Right forelimb (tissue), 1 donor: ENCODE results near the gene GCK.

Experiments used
- DNase-seq: peaks from one replicate; pipeline ENCODE4 v3.0.0-alpha.2; 2018

Gene GCK

DNA sequence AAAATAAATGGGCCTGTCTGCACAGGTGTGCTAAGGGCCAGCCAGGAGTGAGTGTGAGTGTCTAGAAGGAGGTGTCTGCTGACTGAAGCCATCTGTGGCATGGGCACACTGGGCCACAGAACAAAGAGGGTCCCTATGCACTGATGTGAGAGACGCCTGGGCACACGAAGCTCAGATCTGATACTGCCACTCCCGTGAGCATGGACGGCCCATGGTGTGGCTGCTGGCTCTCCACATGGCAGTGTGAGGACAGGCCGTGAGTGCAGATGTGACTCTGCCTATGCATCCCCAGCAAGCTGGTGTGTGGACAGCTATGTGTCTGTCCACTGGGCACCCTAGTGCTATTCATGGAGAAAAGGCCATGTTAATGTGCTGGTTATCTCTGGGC, 35.3 kb downstream of the GCK start:
- DNase-seq = no peak

DNA sequence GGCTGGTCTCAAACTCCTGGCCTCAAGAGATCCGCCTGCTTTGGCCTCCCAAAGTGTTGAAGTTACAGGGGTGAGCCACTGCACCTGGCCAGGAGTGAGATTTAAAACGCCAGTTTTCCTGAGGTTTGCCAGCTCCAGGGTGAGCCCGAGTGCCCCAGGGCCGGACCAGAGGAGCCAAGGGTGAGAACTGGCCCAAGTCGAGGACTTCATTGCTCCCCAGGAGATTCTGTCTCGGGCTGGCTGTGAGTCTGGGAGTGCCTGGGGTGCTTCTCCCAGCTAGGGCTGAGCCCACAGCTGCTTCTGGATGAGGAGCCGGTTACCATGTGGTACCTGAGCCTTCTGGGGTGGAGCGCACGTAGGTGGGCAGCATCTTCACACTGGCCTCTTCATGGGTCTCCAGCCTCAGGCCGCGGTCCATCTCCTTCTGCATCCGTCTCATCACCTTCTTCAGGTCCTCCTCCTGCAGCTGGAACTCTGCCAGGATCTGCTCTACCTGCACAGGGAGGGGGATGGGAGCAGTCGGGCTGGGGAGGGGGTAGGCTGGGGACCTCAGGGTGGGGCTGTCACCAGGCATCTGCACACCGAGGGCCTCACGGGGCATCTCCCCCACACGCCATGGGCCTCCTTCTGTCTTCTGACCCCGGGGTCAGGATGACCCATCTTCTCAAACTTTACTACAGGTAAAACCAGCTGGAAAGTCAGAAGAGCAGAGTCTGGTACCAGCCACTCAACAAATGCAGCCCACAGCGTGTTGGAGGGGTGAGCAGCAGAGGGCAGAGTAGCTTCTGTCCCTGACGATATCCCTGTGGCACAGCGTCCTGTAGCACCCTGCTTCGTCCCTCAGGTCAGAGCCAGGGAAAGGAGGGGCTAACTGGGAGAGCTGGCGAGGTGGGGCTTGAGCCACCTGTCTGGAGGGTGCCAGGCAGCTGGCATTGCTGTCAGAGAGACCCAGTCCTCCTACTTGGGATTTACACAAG, 36.0 kb downstream of the GCK start:
- peak; percentile 5 for DNase-seq

DNA sequence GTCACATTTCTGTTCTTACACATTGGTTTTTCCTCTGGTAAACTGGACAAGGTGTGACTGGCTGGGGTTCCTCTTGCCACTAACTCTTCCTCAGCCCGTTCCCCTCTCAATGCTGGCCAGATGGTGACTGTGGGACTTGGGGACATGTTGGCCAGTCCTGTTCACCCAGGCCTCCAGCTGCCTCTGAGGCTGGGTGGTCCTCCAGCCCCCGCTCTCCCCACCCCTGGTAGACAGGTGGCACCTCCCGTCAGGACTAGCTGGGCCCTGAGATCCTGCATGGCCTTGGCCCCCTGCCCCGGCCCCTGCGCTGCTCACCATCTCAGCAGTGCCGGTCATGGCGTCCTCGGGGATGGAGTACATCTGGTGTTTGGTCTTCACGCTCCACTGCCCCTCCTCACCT, 37.3 kb downstream of the GCK start:
- peak; percentile 34 for DNase-seq

DNA sequence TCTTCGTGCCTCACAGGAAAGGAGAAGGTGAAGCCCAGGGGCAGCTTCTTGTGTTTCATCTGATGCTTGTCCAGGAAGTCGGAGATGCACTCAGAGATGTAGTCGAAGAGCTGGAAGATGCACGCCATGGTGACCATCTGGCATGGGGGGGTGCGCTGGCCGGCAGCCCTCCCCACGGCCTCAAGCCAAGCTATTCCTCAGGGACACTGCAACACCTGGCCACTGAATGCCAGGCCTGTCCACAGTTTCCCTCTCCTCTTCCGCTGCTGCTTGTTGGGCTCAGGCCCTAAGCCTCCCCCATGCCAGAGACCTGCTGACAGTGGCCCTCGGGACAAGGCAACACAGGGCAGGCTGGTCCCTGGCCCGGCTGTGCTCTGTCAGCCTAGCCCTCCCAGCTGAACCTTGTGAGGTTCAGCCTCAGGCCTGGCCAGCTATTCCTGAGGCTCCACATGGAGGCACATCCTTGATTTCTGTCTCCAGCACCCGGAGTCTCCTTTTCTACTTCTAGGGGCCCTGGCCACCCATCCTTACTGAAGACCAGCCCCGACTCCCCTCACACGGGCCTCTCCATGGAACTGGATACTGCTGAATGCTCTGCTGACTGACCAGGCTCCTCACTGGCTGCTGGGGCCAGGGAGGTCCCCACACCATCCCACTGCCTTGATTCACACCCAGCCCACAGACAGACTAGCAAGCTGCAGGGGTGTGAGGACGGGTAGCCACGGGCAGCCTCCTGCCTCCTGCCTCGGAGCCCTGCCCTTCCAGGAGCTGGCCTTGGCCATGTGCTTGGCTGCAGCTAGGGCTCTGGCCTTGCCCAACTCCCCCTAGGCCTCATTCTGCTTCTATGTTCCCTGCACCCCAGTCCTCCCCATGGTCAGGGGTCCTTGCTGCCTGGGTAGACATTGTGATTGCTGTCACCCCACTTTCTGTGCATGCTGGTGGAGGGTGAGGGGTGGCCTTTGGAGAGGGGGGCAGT, 38.0 kb downstream of the GCK start:
- no peak for DNase-seq

DNA sequence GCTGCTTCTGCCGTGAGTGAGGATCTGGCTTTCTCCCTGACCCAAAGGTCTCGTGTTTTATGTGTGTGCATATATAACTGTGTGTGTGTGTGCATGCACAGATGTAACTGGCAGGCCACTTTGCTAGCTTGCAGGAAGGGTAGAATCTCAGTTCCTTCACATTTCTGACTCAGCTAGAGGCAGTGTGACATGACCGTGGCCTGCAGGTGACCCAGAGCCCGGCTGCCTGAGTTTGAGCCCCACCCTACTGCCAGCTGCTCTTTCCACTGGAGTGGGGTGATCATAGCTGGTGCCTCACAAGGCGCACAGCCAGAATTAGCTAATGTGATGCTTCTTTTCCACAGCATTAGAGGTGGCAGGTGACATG, 38.8 kb downstream of the GCK start:
- DNase-seq = no peak

DNA sequence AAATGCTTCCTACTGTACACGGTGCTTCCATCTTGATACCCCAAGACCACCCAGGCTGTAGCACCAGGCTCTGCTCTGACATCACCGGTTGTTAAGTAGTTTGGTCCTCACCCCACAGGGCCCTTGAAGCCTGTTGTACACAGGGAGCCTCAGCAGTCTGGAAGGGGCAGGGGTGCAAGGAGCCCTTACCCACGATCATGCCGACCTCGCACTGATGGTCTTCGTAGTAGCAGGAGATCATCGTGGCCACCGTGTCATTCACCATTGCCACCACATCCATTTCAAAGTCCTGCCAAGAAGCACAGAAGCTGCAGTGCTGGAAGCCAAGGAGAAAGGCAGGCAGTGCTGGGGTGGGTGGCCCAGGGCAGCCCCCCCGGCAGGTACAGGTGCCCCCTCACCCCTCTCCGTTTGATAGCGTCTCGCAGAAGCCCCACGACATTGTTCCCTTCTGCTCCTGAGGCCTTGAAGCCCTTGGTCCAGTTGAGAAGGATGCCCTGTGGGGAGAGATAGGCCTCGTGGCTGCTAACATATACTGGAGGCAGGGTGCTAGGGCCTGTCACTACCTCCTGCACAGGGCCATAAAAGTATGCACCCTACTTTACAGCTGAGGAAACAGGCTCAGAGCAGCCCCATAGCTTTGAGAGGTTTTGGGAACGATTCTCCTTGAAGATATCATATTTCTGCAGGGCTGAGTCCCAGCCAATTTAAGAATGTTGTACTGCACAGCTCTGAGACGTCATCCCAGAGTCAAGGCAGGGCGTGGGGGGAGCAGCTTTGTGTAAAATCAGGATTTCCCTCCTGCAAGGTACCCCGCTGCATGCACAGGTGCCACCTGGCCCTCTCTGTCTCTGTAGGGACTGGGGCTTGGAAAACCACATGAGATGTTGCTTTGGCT, 39.4 kb downstream of the GCK start:
- DNase-seq = no peak

DNA sequence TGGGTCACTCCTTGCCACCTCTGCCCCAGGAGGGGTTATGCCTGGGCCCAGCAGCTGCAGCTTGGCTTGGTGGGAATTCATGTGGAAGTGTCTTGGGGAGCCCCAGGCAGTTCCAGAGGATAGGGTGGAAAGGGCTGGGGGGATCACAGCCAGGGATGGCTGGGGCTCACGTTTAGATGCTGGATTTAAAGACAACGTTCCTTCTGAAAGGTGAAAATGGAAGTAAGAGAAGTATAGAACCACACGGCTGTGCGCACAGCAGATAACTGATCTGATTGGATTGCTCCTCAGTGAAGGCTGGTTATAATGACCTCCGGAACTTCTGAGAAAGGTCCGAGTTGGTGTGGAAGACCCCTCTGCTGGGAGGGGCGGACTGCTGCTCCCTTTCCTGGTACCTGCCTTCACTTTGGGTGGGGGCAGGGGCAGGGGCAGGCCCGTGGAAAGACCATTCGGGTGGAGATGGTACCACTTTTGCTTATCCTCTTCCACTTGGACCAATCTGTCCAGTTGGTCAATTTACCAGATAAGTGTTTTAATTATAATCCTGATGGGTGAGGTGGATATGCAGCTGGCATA, 40.2 kb downstream of the GCK start:
- no peak for DNase-seq

DNA sequence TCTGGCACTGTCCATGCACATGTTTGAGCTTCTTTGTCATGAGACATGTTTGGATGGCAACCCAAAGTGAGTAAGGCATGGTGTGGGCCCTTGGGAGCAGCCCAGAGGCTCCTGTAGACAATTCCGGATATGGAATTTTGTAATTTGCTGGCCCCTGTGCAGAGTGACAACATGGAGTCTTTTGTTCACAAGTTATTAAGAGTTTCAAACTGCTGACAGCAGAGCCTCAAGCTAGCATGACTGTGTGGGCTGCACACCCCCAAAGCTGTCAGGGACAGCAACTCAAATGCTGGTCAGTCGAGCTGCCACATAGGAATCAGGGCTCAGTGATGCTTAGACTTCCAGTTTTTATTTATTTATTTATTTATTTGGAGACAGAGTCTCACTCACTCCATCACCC, 41.1 kb downstream of the GCK start:
- DNase-seq = no peak

DNA sequence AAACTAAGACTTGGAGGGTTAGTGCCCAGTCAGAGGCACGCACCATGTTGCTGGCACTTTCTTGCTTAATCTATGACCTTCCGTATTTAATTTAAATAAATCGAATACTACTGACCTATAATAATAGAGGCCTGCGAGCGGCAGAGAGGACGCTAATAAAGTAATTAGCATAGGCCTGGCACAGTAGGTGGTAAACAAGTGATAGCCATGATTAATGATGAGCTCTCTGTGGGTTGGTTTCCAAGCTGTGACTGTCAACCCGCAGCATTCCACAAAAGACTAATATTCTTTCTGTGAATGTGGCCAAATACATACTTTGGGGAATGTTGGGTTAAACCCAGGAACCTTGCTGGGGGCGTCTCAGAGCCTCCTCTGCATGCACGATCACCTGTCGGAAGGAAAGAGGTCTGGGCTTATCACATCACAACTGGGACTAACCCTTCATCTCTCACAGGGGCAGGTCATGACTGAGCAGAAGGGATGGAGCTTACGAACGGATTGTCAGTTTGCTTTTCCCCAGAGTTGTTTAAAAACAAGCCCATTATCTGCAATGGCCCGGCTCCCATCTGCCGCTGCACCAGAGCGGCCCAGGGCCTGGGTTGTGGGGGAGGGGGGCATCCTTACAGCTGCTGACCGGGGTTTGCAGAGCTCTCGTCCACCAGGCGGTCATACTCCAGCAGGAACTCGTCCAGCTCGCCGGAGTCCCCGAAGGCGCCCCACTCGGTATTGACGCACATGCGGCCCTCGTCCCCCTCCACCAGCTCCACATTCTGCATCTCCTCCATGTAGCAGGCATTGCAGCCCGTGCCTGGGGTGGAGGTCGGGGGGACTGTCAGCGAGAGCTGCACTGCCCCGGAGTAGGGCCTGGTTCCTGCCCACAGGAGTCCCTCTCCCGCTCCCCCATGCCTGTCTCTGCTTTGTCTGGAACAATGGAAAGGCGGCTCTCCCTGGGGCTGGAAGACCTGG, 41.9 kb downstream of the GCK start:
- DNase-seq = no peak

DNA sequence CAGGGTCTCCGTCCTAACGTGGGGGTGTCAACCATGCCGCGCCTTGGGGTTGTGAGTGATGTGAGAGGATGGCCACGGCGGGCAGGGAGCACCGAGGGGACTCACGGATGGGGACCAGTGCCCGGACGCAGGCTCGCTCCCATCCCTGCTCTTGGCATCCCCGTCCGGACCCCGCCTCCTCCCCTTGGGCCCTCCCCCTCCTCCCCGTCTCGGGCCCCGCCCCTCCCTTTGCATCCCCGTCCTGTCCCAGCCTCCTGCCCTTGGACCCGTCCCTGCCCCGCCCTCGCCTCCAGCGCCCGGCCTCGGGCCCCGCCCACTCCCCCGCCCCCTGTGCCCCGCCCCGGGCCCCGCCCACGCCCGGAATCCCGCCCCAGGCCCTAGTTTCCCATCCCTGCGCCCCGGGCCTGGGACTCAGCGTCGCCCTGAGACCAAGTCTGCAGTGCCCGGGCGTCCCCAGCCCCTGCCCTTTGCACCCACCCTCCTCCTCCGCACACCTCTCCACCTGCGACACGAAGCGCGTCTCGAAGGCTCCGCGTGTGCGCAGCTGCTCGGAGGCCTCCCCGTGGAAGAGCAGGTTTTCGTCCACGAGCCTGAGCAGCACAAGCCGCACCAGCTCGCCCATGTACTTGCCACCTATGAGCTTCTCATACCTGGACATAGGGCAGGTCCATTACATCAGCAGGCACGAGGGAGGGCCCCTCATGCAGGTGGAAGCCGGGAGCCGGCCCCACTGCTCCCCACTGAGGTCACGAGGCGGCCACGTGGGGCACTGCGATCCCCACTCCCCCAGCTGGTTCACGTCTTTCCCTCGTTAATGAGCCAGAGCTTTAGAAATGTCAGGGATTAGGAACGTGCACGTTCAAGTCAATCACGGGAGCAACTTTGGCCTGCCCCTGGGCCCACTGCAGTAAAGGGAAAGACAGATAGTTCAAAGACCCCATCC, 43.0 kb downstream of the GCK start:
- DNase-seq = peak; percentile 73

DNA sequence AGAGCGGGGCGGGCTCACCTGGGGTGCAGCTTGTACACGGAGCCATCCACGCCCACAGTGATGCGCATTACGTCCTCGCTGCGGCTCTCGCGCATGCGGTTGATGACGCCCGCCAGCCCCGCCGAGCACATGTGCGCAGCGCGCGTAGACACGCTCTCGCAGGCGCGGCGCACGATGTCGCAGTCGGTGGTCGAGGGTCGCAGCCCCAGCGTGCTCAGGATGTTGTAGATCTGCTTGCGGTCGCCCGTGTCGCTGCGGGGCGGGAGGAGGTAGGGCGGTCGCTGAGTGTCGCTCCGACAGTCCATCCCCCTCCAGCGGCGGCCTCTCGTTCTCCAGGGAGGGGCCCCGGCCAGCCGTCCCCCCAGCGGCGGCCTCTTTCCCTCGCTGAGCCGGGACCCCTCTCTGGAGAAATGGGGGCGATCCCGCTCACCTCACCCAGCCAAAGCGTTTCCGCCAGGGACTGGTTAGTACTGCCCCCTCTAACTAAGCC, 43.7 kb downstream of the GCK start:
- no peak for DNase-seq

DNA sequence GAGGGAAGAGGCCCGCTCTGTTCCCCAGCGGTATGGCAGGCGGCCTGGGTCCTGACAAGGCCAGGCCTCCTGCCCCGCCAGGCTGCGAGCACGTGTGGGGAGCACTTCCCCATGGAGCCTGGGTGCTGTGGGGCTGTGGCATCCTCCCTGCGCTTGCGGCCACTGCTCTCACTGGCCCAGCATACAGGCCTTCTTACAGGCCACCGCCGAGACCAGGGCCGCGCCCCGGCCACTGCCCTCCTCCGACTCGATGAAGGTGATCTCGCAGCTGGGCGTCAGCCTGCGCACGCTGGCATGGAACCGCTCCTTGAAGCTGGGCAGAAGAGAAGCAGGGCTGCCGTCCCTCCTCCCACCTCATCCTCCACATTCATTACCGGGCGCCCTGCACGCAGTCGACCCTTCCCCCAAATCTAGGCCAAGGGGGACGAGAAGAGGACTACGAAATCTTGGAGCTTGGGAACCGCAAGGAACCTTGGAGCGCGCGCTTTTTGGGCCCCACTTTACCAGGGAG, 44.2 kb downstream of the GCK start:
- DNase-seq = no peak

DNA sequence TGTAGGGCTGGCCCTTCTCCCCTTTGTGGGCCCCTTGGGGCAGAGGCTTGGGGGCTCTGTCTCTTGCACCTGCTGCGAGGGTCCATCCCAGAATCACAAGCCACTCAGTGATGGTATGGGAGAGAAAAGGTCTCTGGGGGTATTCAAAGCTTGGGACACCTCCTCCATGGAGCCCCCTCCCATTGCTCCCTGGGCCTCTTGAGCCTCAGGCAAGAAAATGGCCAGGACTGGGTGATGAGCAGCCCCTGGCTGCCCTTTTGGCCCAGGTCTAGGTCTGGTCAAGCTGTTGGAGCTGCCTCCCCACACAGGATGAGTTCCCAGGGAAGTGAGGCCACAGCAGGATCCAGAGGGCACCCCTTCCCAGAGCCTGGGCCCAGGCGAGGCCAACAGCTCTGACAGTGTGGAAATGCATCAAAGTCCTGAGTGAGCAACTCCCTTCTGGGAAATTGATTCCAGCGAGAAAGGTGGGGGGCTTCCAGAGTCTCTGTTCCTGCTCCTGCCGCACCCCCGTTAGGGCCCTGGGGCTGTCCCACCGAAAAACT, 44.7 kb downstream of the GCK start:
- no peak for DNase-seq

DNA sequence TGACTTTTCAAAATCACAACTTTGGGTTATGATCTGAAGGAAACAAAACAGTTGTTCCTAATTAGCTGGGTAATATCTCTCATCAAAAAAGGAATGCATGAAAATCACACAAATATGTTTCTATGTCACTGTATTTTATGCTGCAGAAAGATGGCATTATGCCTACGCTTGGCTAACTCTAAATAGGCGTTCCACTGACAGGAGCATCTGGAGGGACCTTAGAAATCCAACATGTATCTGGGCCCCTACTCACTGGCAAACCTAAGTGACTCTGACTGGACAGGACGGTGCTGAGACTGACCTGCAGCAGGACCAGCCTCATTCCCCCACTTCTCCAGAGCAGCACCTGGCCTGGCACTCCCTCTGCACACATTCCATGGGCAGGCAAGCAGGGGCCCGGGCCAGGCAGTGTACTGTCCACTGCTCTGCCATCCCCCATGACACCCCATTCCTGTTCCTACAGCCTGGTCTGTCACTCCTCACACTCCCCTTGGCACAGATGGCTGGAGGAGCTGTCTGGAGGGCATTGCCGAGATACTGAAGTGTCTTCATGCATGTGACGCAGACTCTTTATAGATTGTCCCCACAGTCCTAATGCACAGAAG, 45.5 kb downstream of the GCK start:
- DNase-seq = no peak

DNA sequence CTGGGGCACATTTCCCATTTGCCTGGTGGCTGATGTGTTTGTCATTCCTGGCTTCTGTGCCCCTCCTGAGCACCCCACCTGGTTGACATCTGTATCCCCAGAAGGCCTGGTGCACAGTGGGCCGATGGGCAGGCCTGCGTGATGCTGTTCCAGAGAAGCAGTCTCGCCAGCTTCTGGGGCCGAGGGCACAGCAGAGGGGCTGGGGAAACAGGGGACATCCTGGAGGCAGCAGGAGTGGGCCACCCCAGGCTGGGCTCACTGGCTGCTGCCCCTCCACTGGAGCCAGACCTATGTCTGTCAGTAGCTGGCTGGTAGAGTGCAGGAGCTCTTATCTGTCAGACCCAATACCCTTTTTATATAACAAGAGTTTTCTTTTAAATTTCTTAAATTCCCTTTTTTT, 47.2 kb downstream of the GCK start:
- DNase-seq = no peak

DNA sequence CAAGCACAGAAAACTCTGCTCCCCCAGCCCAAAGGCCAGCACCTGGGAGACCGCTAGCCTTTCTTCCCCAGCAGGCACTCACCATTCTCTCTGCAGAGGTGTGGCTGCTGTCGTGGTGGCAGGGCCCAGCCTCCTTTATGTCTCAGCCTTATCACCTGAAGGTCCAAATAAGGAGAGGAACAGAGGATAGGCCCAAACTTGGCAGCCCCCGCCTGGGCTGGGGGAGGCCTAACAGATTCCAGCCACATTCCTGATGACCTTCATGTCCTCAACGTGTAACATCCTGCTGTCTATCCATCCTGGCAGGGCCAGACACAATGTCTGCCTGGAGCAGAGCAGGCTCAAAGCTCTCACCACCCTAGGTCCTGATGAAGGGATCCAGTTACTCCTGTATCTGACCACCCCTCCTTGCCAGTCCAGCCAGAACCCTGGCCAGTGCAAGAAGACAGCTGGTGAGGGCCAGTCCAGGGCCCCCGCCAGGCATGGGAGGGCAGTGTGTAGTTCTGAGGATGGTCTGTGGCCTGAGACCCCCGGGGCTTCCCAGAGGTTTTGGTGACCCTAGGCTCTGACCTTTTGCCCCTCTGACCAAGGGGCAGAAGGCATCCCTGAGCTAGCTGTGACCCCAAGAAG, 47.9 kb downstream of the GCK start, which contains the start of gene MYL7:
Gene MYL7, minus strand, starts transcription at position 112 of the 630 bp plus-strand sequence. Its CDS starts 27 bp downstream, at position 85.
- no peak for DNase-seq

DNA sequence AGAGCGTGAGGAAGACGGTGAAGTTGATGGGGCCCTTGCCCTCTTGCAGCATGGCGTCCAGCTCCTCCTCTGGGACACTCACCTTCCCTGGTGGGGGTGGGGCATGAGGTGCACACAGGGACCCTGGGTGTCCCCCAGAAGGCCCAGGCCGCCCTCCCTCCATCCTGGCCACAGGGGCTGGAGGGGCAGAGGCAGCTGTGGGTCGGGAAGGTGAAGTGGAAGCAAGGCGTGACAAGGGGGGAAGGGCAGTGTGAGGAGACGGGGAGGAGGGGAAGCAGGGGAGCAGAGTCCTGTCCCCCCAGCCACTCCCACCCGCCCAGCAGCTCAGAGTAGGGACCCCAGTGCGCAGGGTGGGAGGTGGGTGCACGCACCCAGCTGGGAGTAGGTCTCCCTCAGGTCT, 48.9 kb downstream of the GCK start:
- no peak for DNase-seq
